Right lobe of liver (tissue), 6 donors: ENCODE data around the gene KIF23. TPM values are rescaled to one million over a fixed set of nuclear protein-coding genes. Genes with fewer than 3 reads are reported as not detected.

Source experiments
- ATAC-seq, 4 donors: fragments of 200-7000 bp; cut with Tn5 transposase; one replicate each; pipeline ENCODE4 v1.9.1; 2020; ENCODE audit warnings: mild to moderate bottlenecking in 4 of 4, moderate library complexity in 4 of 4
- DNase-seq, 3 donors: peaks; one replicate each; pipeline ENCODE4 v3.0.0-alpha.2; 2020
- H3K27ac ChIP-seq, 3 donors: fragments of 200-600 bp; one replicate each; pipeline ENCODE4 v1.8.0; 2022
- H3K27me3 ChIP-seq, 2 donors: fragments of 200-600 bp; one replicate each; pipeline ENCODE4 v1.8.0; 2022
- H3K36me3 ChIP-seq, 4 donors: fragments of 200-600 bp; sonication (generic) in 1 of 4; one replicate each; pipeline versions ENCODE4 v1.5.1 to v1.8.0; 2017 to 2022; ENCODE audit warnings: control low read depth in 1 of 4
- H3K4me1 ChIP-seq, 4 donors: fragments of 200-600 bp; sonication (generic) in 1 of 4; one replicate each; pipeline versions ENCODE4 v1.5.1 to v1.8.0; 2017 to 2022; ENCODE audit warnings: control low read depth in 1 of 4
- H3K4me3 ChIP-seq, 3 donors: fragments of 200-600 bp; one replicate each; pipeline ENCODE4 v1.8.0; 2022
- H3K9me3 ChIP-seq, 4 donors: fragments of 200-600 bp; sonication (generic) in 1 of 4; one replicate each; pipeline versions ENCODE4 v1.5.1 to v1.8.0; 2017 to 2022; ENCODE audit warnings: control low read depth in 1 of 4
- CTCF ChIP-seq, 4 donors: fragments of 200-600 bp in 3 of 4; fragments of 450-650 bp in 1 of 4; IDR thresholded peaks; one replicate each; pipeline versions ENCODE4 v1.5.1 to v1.8.0; 2016 to 2022; ENCODE audit warnings: antibody characterized with exemption in 4 of 4, mild to moderate bottlenecking in 2 of 4
- POLR2A ChIP-seq: fragments of 450-650 bp; IDR thresholded peaks from one replicate; pipeline ENCODE4 v1.6.1; 2017; ENCODE audit warnings: antibody characterized with exemption, mild to moderate bottlenecking
- WGBS: methylation state at CpG from one replicate; pipeline ENCODE4 v1.1.6; 2018; ENCODE audit warnings: low coverage, low lambda C conversion rate; ENCODE audit not compliant: insufficient coverage; ENCODE audit errors: missing lambda C conversion rate; 5-methylcytosine and 5-hydroxymethylcytosine counted together
- intact Hi-C, 2 donors: fragments of 100-400 bp; cut with DNase I; formaldehyde crosslinking; loops; one replicate each; pipeline versions ENCODE4 v1.11.2 to v1.14.1; 2022
- total RNA-seq, 6 experiments: library from RNA; depleted of rRNA in 2 of 6; stranded (reverse); fragments of >200 nt in 2 of 6; fragmentation: NEBNext Ultra II Directional in 3 of 6; extraction: Animal tissue kit (Norgen Biotek cat#: 25700) in 3 of 6; gene quantifications; one replicate each; pipeline versions ENCODE4 v1.1.0 to v1.2.4, GENCODE V29; 2016 to 2023
- donor health status: DM: no; HTN: yes; CAD: no.
- donor health status: DM: no; HTN: no; CAD: no.
- donor health status: DM: no; HTN: no; CAD: no.
- donor health status: DM: no; HTN: yes; CAD: no.
- donor health status: DM: no; HTN: yes; CAD: no.

The KIF23 gene
- total RNA-seq, 6 experiments from 2014 or later: 0.09 to 2.2 (median 1.2) TPM

GRCh38 chr15:69457304-69458280 is 43.4 kb downstream of the KIF23 start:
- TF ChIP-seq CTCF (IDR thresholded peaks at IDR 0.05) (no peak), POLR2A (no peak)
- WGBS: 81% methylated on average over 7 of the region's 8 CpGs
- H3K9me3 ChIP-seq: no peaks in the 10 kb centered on the region
- H3K4me3 ChIP-seq: no peak overlapping the region
- peaks cover 6 to 34% (median 14%) of the 10 kb centered on the region in 4 donors for H3K36me3 ChIP-seq
- no peak for DNase-seq
- no peaks in the 10 kb centered on the region for H3K27me3 ChIP-seq
- intact Hi-C loops: no loop called here
- peaks cover 0 to 14% (median 5%) of the 10 kb centered on the region in 4 donors for H3K4me1 ChIP-seq
- ATAC-seq: no peak
- H3K27ac ChIP-seq: no peak overlapping the region

DNA sequence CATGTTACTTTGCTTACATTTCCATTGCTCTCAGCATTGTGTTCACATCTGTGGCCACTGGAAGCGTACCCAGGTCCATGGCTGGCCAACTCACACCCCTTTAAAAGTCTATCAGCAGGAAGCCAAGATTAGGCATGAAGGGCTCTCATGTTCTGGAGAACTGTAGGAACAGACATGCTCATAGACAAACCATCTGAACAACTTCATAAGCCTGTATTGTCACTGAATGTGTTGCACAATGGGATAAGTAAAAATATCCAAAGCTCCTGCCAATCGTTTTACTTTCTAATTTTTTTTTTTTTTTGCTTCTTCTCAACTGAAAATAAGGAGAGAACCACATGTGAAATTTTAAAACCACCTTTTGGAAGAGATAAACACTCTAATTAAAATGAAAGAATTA is 44.9 kb downstream of the KIF23 start:
- H3K27ac ChIP-seq: no peak overlapping the region
- H3K9me3 ChIP-seq: no peaks in the 10 kb centered on the region
- 75% methylated on average over 2 of the region's 2 CpGs for WGBS
- no peaks in the 10 kb centered on the region for H3K27me3 ChIP-seq
- TF ChIP-seq POLR2A: no peak
- TF ChIP-seq CTCF (IDR thresholded peaks at IDR 0.05): no peak
- H3K4me1 ChIP-seq: peaks cover 0 to 11% (median 4%) of the 10 kb centered on the region in 4 donors
- H3K36me3 ChIP-seq: peaks cover 6 to 34% (median 14%) of the 10 kb centered on the region in 4 donors
- intact Hi-C loops: no loop called here
- no peak overlapping the region for H3K4me3 ChIP-seq
- DNase-seq (no peak), ATAC-seq (no peak)

- intact Hi-C loops: no loop called here
- WGBS: 30% methylated on average over 1 of the region's 1 CpG
- TF ChIP-seq CTCF (IDR thresholded peaks at IDR 0.05): no peak
- no peak for TF ChIP-seq POLR2A
- ATAC-seq (no peak), DNase-seq (no peak)
- no peaks in the 10 kb centered on the region for H3K9me3 ChIP-seq
- H3K36me3 ChIP-seq: peaks cover 0 to 20% (median 10%) of the 10 kb centered on the region in 4 donors
- no peak overlapping the region for H3K27ac ChIP-seq
- no peaks in the 10 kb centered on the region for H3K27me3 ChIP-seq
- no peaks in the 10 kb centered on the region for H3K4me1 ChIP-seq
- H3K4me3 ChIP-seq: no peak overlapping the region
Observed at GRCh38 chr15:69460481-69460880, 46.3 kb downstream of the KIF23 start.

- peak overlapping the region; percentile 62 to 66 (median 63) for H3K4me3 ChIP-seq
- no peak for TF ChIP-seq CTCF (IDR thresholded peaks at IDR 0.05)
- TF ChIP-seq POLR2A: no peak
- intact Hi-C loops: no loop called here
- no peaks in the 10 kb centered on the region for H3K4me1 ChIP-seq
- 12% methylated on average over 8 of the region's 23 CpGs for WGBS
- H3K27me3 ChIP-seq: no peaks in the 10 kb centered on the region
- peak; percentile 66 to 70 (median 67) for DNase-seq
- H3K27ac ChIP-seq: peak overlapping the region; percentile 66 to 91 (median 85)
- peaks cover 0 to 4% (median 0%) of the 10 kb centered on the region in 4 donors for H3K36me3 ChIP-seq
- no peaks in the 10 kb centered on the region for H3K9me3 ChIP-seq
- ATAC-seq: peak; percentile 18 to 45 (median 22)
Observed at GRCh38 chr15:69462030-69462492, 47.9 kb downstream of the KIF23 start.
